GM23338 (cell line): ENCODE results near the gene SLC19A1. TPM values are rescaled to one million over a fixed set of nuclear protein-coding genes. Genes with fewer than 3 reads are reported as not detected.

ENCODE experiments used
- ATAC-seq: fragments of 200-7000 bp; cut with Tn5 transposase; 3 replicates; pipeline ENCODE4 v1.9.1; 2020
- DNase-seq: peaks from one replicate; pipeline ENCODE4 v3.0.0-alpha.2; 2015; ENCODE audit warnings: low spot score
- H2AFZ ChIP-seq: fragments of 200-600 bp; sonication (generic); 2 replicates; pipeline ENCODE4 v1.8.0; 2016; ENCODE audit warnings: antibody characterized with exemption, mild to moderate bottlenecking, moderate library complexity
- H3F3A ChIP-seq: fragments of 200-600 bp; sonication (generic); replicated peaks from 2 replicates; pipeline ENCODE4 v1.8.0; 2017; ENCODE audit warnings: antibody characterized with exemption, mixed run types, low read depth
- H3K27ac ChIP-seq: fragments of 200-600 bp; sonication (generic); 2 replicates; pipeline ENCODE4 v1.6.1; 2016; ENCODE audit warnings: low read depth
- H3K27me3 ChIP-seq: fragments of 200-600 bp; sonication (generic); 2 replicates; pipeline ENCODE4 v1.8.0; 2016; ENCODE audit warnings: mild to moderate bottlenecking, mixed run types, moderate library complexity; ENCODE audit not compliant: insufficient read depth
- H3K36me3 ChIP-seq: fragments of 200-600 bp; sonication (generic); 2 replicates; pipeline ENCODE4 v1.8.0; 2016; ENCODE audit warnings: mild to moderate bottlenecking; ENCODE audit not compliant: insufficient read depth
- H3K4me1 ChIP-seq: fragments of 200-600 bp; sonication (generic); 2 replicates; pipeline ENCODE4 v1.8.0; 2016; ENCODE audit warnings: mild to moderate bottlenecking, moderate library complexity; ENCODE audit not compliant: insufficient read depth
- H3K4me2 ChIP-seq: fragments of 200-600 bp; sonication (generic); 2 replicates; pipeline ENCODE4 v1.7.1; 2017; ENCODE audit warnings: mixed run types
- H3K4me3 ChIP-seq: fragments of 200-600 bp; sonication (generic); 2 replicates; pipeline ENCODE4 v1.6.1; 2016; ENCODE audit warnings: mixed run types
- H3K79me2 ChIP-seq: fragments of 200-600 bp; sonication (generic); replicated peaks from 2 replicates; pipeline ENCODE4 v1.8.0; 2017; ENCODE audit warnings: mild to moderate bottlenecking; ENCODE audit not compliant: insufficient read depth
- H3K9me2 ChIP-seq: fragments of 200-600 bp; sonication (generic); 2 replicates; pipeline ENCODE4 v1.8.0; 2017; ENCODE audit not compliant: insufficient read depth
- H4K20me1 ChIP-seq: fragments of 200-600 bp; sonication (generic); replicated peaks from 2 replicates; pipeline ENCODE4 v1.8.0; 2017; ENCODE audit warnings: mild to moderate bottlenecking; ENCODE audit not compliant: insufficient read depth
- H3K27ac Mint-ChIP-seq: 2 replicates; pipeline ENCODE4 v1.8.0; 2020; ENCODE audit warnings: inconsistent platforms, mild to moderate bottlenecking, moderate library complexity, mixed read lengths
- H3K27me3 Mint-ChIP-seq: 3 replicates; pipeline ENCODE4 v1.8.0; 2022; ENCODE audit warnings: low read depth, mild to moderate bottlenecking, moderate library complexity, mixed read lengths, inconsistent platforms; ENCODE audit not compliant: insufficient read depth, poor library complexity
- H3K36me3 Mint-ChIP-seq: 3 replicates; pipeline ENCODE4 v1.8.0; 2021; ENCODE audit warnings: low read depth, mild to moderate bottlenecking, inconsistent platforms, moderate library complexity, mixed read lengths
- H3K4me1 Mint-ChIP-seq: 3 replicates; pipeline ENCODE4 v1.8.0; 2020; ENCODE audit warnings: mild to moderate bottlenecking, inconsistent platforms, mixed read lengths
- H3K4me3 Mint-ChIP-seq: 3 replicates; pipeline ENCODE4 v1.8.0; 2021; ENCODE audit warnings: moderate library complexity, mild to moderate bottlenecking, inconsistent platforms, mixed read lengths
- H3K9me3 Mint-ChIP-seq: 3 replicates; pipeline ENCODE4 v1.8.0; 2020; ENCODE audit warnings: moderate library complexity, mild to moderate bottlenecking, inconsistent platforms, mixed read lengths
- CREB1 ChIP-seq: fragments of 250-450 bp; sonication (Bioruptor Pico); IDR thresholded peaks from 2 replicates; pipeline ENCODE4 v1.5.0; 2020; ENCODE audit warnings: low read depth, mild to moderate bottlenecking, moderate library complexity
- CTCF ChIP-seq, 2 experiments: fragments of 200-600 bp in 1 of 2; sonication (generic) in 1 of 2; conservative IDR thresholded peaks; 2 replicates each; pipeline versions ENCODE4 v1.5.1 to v1.6.1; 2016 to 2017; ENCODE audit warnings: antibody characterized with exemption in 2 of 2, low read depth in 2 of 2, mild to moderate bottlenecking in 2 of 2, moderate library complexity in 1 of 2
- EZH2 ChIP-seq: fragments of 200-600 bp; sonication (generic); IDR thresholded peaks from one replicate; pipeline ENCODE4 v1.8.0; 2017; ENCODE audit warnings: antibody characterized with exemption, mild to moderate bottlenecking, low read depth; ENCODE audit not compliant: unreplicated experiment
- JUNB ChIP-seq: IDR thresholded peaks from one replicate; pipeline ENCODE4 v1.6.1; 2016; ENCODE audit warnings: antibody characterized with exemption; ENCODE audit not compliant: unreplicated experiment
- POLR2AphosphoS5 ChIP-seq: IDR thresholded peaks from 2 replicates; pipeline ENCODE4 v1.6.1; 2016; ENCODE audit warnings: antibody characterized with exemption, low read depth
- REST ChIP-seq: IDR thresholded peaks from one replicate; pipeline ENCODE4 v1.6.1; 2018; ENCODE audit warnings: antibody characterized with exemption; ENCODE audit not compliant: unreplicated experiment
- STAT1 ChIP-seq: IDR thresholded peaks from one replicate; pipeline ENCODE4 v1.6.1; 2016; ENCODE audit warnings: antibody characterized with exemption; ENCODE audit not compliant: unreplicated experiment
- ZNF114 ChIP-seq: fragments of 250-450 bp; sonication (Bioruptor Pico); IDR thresholded peaks from 2 replicates; pipeline ENCODE4 v1.5.0; 2020; ENCODE audit warnings: mild to moderate bottlenecking, moderate library complexity
- ZNF462 ChIP-seq: fragments of 250-450 bp; sonication (Bioruptor Pico); IDR thresholded peaks from 2 replicates; pipeline ENCODE4 v1.5.0; 2020; ENCODE audit warnings: mild to moderate bottlenecking, moderate library complexity
- polyA plus RNA-seq: library from polyadenylated mRNA; unstranded; fragments of >200 nt; fragmentation: Nextera tagmentation; extraction: Ambion mirVana; gene quantifications from 2 replicates; pipeline ENCODE4 v1.2.1, GENCODE V29; 2016
- total RNA-seq: library from RNA; depleted of rRNA; stranded (reverse); fragments of >200 nt; shearing (Covaris generic); gene quantifications from 2 replicates; pipeline ENCODE4 v1.2.3, GENCODE V29; 2014

Gene SLC19A1
- total and polyA plus RNA-seq, 2 experiments from 2014 or later, result 31.2 to 33.0 TPM

- ATAC-seq, result peak; percentile 33
- H3K9me2 ChIP-seq, result no peaks in the 10 kb centered on the region
- no peak overlapping the region for H3K27ac Mint-ChIP-seq
- H3K4me1 ChIP-seq, result no peaks in the 10 kb centered on the region; the same call in 1 of the 2 replicates
- H3K4me2 ChIP-seq, result peak overlapping the region; percentile 83
- no peaks in the 10 kb centered on the region for H3F3A ChIP-seq
- no peak overlapping the region for H3K27ac ChIP-seq
- peak; percentile 46 for DNase-seq
- TF ChIP-seq CTCF (conservative IDR thresholded peaks at IDR 0.05; ENCODE audit: low read depth in 2 of 2) (no peak), CREB1 (peak; percentile 83), EZH2 (no peak)
- no peaks in the 10 kb centered on the region for H3K36me3 ChIP-seq
- 0 out of 2 replicates have a peak, but pooled peaks cover 4% of the 10 kb centered on the region for H4K20me1 ChIP-seq
- no peak overlapping the region for H2AFZ ChIP-seq
- peaks cover 33% of the 10 kb centered on the region for H3K79me2 ChIP-seq
- H3K4me3 Mint-ChIP-seq, result peak overlapping the region; percentile 75
- H3K27me3 Mint-ChIP-seq, result peaks cover 11% of the 10 kb centered on the region
- no peaks in the 10 kb centered on the region; the same call in 2 of the 3 replicates for H3K9me3 Mint-ChIP-seq
- H3K27me3 ChIP-seq, result no peaks in the 10 kb centered on the region
- H3K4me1 Mint-ChIP-seq, result peaks cover 7% of the 10 kb centered on the region
- H3K36me3 Mint-ChIP-seq, result peaks cover 1% of the 10 kb centered on the region; the same call in 1 of the 3 replicates
- peak overlapping the region; percentile 64 for H3K4me3 ChIP-seq
These were observed 810 bp downstream of the SLC19A1 start for GRCh38 chr21:45541221-45542039.

- Histone ChIP-seq H3K9me2 (no peaks in the 10 kb centered on the region), H4K20me1 (peaks cover 8% of the 10 kb centered on the region; the same call in 1 of the 2 replicates), H3K4me2 (no peak overlapping the region), H2AFZ (no peak overlapping the region), H3K27ac (no peak overlapping the region), H3K36me3 (no peaks in the 10 kb centered on the region), H3K27me3 (no peaks in the 10 kb centered on the region), H3K4me1 (no peaks in the 10 kb centered on the region; the same call in 1 of the 2 replicates), H3K4me3 (peak overlapping the region; percentile 64; the same call in 1 of the 2 replicates), H3F3A (no peaks in the 10 kb centered on the region), H3K79me2 (peaks cover 33% of the 10 kb centered on the region)
- Mint-ChIP-seq H3K27ac (no peak overlapping the region), H3K9me3 (no peaks in the 10 kb centered on the region; the same call in 1 of the 3 replicates), H3K36me3 (peaks cover 6% of the 10 kb centered on the region; the same call in 2 of the 3 replicates), H3K4me1 (peaks cover 7% of the 10 kb centered on the region), H3K4me3 (peak overlapping the region; percentile 75), H3K27me3 (peaks cover 11% of the 10 kb centered on the region)
- ATAC-seq, result no peak
- no peak for DNase-seq
- TF ChIP-seq POLR2AphosphoS5 (no peak), ZNF462 (no peak), REST (no peak), ZNF114 (CRISPR knock-in tag) (no peak), JUNB (no peak), EZH2 (no peak), STAT1 (no peak)
These were observed 1.7 kb downstream of the SLC19A1 start for GRCh38 chr21:45540601-45540970.
